GM21723 (cell line): ENCODE results near the gene TELO2.

Experiments used
- ATAC-seq: cut with Tn5 transposase; IDR thresholded peaks from one replicate; pipeline ENCODE4 v1.9.1; 2021; ENCODE audit warnings: mild to moderate bottlenecking, moderate library complexity; ENCODE audit not compliant: unreplicated experiment

Gene TELO2

DNA sequence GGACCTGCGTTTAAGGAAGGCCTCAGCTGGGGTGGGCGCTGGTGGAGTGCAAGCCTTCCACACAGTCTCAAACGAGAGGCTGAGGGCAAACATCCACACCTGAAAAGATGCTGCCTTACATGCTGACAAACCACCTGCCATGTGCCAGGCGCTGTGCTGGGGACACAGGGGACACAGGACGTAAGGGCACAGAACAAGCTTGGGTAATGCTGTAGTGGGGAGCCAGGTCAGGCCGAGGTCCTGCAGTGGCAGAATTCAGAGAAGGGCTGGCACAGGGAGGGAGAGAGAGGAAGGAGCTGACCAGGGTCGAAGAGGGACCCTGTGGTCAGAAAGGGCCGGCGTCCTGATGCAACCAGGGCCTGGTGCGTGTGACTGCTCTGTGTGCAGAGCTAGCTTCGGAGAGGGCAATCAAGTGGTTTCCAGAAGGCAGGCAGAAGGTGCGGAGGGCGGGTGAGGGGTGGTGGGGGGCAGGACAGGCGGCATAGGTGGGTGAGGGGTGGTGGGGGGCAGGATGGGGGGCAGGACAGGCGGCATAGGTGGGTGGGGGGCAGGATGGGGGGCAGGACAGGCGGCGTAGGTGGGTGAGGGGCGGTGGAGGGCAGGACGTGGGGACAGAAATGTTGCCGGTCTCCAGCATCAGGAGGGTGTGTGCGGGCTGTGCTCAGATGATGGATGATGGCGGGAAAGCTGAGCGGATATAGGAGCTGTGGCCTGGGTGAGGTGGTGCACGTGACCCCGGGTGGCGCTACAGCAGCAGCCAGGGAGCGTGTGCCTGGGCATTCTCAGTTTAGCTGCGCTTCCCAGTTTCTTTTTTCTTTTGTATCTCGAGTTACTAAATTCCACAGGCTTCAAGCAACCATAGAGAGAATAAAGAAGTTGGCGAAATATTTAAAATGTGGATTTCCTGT lies 18.8 kb downstream of the TELO2 start:
- no peak for ATAC-seq

DNA sequence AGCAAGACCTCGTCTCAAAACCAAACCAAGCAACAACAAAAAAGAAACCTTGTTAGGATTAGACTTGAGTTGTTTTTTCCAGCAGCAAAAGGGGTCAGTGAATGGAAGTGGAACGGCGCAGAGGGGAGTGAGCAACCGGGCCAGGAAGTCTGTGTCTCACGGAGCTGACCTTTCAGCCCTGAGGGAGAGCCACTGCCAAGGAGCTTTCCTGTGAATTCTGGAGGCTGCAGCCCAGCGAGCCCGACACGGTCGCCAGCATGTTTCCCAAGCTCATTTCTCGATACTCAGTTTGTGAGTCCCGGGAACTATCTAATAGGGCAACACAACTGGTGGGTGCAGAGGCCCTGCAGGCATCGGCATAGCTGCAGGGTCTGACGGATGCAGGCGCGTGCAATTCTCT lies 19.6 kb downstream of the TELO2 start:
- no peak for ATAC-seq

DNA sequence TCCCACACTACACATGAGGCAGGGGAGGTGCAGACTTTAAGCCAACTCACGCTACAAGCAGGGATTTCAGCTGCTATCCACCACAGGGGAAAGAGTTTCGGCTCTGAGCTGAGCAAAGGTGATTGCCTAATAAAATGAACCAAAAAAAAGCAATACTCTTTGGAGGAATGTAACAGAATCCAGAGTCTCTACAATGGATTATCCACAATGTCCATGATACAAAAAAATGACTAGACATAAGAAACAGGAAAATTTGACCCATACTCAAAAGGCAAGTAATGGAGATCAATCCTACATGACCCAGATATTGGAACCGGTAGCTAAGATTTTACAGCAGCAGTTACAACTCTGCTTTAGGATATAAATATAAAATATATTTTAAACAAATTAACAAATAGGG lies 21.3 kb downstream of the TELO2 start:
- no peak for ATAC-seq

DNA sequence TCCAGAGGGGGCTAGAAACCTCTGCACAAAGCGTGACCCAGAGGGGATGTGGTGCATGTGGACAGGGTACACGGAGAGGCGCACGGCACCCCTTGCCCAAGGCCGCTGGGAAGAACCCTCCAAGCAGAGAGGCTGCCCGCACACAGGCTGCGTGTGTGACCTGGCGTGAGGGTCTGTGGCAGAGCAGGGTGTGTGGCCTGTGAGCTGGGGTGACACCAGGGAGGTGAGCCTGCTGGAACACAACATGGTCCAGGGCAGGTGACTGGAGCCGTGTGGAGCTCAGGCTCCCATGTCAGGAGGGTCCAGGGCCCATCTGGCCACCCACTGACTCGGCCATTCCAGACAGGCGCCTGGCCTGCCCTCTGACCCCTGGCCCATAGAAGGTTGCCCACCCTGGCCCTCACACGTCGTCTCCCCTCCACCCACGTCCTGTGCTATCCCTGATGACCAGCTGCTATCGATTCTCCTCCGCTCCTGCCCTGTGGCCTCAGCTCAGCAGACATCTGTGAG lies 25.5 kb downstream of the TELO2 start:
- ATAC-seq, result no peak

DNA sequence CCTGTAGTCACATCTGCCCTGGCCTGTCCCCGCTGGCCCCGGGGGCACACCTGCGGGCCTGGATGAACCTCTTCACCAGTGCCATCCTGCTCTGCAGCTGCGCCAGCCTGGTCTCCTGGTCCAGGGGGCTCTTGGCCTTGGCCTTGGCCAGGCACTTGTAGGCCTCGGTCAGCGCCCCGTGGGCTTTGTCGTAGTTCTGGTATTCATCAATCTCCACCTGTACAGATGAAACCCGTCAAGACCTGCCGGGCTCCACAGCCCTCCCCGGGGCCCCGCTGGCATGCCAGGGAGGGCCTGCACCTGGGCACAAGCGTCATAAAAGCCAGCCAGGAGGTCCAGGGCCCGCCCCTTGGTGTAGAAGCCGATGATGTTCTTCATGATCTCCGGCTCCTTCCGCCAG lies 26.7 kb downstream of the TELO2 start:
- no peak for ATAC-seq

DNA sequence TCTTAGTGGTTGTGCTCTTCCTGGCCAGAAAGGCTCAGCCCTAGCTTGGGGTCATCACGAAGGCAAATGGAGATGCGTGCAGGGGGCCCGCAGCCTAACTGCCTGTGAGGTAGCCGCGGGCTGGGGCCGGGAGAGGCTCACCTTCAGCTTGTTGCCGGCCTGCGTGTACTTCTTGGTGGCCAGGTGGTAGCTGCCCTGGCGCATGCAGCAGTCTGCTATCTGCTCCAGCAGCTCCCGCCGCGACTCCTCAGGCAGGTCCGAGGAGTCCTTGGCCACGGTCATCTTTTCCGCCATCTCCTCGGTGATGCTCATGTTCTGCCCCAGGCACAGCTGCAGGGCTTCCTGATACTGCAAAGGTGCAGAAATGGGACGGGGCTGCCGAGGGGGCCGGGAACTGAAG lies 27.3 kb downstream of the TELO2 start:
- ATAC-seq, result no peak

DNA sequence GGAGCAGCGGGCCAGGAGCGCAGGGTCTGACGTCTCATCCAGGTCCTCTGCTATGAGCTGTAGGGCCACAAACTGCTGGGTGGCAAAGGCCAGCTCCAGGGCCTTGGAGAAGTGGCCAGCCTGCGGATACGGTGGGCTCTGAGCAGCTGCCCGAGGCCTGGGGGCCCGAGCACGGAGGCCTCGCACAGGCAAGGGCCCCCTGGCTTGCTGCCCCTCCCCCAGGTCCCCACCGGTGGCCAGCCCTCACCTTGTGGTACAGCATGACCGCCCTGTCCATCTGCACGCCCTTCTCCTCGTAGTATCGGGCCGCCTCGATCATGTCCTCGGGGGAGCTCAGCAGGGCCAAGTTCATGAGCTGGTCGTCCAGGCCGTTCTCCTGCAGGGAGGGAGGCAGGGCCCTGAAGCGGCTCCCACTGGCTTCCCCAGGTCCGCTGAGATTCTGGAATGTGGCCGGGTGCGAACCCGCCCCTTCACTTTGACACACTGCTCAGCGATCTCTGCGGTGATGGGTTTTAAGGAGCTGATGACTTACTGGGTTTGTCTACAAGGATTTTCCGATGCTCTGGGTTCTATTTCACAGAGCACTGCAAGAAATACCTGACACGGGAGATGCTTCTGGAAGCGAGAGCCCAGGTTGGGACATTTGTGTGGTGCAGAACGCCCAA lies 30.6 kb downstream of the TELO2 start:
- no peak for ATAC-seq

DNA sequence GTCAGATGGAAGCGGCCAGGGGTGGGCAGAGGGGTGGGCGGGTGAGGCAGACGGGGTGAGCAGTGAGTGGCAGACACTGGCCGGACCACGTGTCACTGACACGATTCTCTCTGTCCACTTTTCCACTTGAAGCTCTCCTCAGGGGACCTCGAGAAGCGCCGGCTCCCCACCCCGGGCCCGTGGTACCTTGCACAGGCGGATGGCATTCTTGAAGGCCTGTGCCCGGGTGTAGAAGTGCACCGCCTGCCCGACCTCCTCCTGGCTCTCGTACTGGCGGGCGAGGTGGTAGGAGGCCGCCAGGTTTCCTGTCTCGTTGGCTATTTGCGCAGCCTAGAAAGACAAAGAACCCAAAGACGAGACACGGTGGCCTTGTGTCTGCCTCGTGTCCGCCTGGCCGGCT lies 31.2 kb downstream of the TELO2 start:
- no peak for ATAC-seq

DNA sequence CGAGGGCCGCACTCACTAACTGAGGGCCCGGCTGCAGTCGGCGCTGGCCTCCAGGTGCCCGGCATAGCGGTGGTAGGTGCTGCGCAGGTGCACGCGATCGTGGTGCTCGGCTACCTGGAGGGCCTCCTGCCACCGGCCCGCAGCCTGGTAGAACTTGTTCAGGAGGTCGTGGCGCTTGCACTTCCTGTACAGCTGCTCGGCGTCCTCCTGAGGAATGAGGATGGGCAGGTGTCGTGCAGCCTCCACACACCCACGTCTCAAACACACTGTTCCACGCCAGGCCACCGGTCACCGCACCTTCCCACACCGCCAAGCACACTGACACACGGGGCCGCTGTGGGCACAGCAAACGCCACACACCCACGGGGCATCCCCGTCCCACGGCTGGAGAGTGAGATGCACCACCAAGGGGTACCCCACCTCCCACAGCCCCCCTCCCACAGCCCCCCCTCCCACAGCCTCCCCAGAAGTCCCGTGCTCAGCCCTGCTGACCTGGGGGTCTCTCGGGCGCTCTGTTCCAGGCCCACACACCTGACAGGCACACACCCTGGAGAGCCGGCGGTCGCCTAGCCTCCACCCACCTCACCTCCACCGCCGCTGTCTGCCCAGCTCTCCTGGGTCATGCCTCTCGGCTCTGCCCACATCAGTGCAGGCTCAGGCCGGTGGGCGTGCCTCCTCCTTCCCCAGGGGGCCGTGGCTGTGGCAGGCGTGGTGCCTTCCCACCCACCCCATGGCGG lies 32.9 kb downstream of the TELO2 start:
- no peak for ATAC-seq

DNA sequence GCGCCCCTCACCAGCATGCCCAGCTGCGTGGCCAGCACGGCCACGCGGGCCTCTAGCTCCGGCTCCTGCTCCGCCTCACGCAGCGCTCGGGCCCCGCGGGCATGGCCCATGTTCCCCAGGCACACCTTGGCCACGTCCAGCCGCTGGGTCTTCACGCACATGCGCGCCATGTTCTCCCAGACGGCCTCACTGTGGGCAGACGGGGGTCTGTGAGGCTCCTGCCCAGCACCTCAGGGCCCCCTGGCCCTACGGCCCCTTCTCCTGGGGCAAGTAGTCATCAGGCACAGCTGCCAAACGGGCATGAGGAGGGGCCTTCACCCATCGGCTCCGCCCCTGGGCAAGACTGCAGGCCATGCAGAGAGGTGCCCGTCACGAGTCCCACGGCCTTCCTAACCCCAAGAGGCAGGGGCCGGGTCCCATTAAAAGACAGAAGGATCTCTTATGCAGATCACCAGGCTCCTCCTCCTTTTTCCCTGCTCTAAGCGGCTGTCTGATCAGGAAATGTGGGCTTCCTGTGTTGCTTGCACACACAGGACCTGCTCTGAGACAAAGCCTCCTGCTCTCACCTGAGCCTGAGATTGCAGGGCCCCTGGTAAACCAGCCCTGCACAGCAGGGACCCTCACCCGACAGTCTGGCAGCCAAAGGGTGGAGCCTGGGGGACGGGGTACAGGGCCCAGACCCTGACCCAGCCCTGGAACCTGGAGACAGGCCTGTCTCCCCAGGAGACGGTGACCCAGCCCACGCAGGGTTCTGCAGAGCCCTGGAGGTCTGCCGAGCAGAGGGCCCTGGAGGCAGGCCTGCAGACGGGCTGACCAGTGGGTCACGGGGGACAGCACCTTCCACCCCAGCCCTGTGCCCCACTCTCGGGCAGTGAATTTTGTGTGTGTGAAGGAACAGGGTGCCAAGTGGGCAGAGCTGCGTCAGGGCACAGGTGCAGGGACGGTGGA lies 33.7 kb downstream of the TELO2 start:
- ATAC-seq, result no peak

DNA sequence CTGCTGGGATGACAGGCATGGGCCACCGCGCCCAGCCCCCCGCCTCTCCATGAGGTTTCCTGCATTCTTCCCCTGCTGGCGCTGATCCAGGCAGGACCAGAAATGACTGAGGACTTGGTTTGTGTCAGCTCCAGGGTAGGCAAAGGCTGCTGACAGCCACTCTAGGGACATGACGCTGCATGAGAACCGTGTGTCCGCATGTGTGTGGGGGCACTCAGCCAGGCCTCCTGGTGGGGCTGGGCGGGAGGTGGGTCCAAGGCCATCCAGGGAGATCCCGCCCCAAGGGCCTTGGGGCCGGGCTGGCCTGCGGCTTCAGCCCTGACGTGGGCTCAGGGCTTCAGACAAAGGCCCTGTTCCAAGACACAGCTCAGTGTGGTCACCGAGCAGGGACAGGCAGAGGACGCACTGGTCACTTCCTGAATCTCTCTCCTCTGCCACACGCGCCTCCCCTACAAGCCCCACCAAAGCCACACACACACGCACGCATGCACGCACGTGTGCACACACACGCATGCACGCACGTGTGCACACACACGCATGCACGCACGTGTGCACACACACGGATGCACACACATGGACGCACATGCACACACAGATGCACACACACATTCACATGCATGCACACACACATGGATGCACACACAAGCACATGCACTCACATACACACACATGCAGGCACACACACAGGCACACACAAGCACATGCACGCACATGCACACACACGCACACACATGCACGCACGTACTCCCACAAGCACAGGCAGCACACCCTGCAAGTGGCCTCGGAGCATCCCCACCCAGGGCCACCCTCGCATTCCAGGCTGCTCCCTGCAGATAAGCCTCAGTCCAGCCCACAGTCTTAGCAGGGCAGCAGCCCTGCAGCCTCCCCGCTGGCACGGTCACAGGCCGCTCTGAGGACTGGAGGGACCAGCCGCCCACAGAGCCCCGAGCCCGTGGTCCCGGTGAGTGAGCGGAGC lies 35.0 kb downstream of the TELO2 start:
- no peak for ATAC-seq

DNA sequence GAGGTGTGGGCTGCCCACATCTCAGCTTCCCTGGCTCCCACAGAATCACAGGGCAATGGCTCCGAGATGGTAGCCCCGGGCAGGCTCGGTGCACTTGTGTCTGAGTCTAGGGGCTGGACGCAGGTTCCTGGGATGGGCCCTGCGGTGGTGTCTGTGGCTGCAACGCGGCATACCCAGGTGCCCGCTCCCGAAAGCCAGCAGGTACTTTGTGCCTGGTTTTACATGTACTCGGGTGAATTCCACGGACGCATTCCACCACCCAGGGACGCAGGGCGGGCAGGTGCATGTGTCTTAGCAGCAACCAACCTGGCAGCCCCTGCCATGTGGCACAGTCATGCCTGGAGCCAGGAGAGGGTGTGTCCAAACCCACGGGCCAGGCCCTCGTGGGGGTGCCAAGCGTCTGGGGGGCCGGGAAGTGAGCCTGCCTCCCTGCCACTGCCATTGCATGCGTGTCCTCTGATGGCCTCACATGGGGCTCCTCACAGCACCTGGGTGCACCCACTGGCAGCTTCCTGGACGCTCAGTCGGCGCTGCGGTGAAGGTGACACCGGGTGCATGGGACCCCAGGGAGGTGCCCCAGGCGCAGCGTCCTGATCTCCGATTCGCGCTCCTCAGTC lies 35.9 kb downstream of the TELO2 start:
- no peak for ATAC-seq

DNA sequence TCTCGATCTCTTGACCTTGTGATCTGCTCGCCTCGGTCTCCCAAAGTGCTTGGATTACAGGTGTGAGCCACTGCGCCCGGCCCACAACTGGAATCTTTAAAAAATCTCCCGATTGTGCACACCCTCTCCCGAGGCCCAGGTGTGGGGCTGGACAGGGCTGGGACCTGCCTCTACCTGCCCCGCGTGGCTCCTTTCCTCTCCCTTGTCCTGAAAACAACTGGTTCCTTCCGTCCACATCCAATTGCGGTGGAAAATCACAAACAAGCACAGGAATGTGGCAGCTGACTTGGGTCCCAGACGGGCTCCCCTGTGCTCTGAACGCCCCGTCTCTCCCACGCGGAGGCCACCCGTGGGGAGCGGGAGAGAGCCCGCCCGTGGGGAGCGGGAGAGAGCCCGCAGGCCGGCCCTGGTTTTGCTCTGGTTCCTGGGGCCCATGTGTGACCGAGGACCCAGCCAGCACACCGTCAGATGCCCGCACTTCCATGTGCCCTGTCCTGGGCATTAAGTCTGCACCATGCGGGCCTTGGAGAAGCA lies 37.3 kb downstream of the TELO2 start:
- no peak for ATAC-seq

DNA sequence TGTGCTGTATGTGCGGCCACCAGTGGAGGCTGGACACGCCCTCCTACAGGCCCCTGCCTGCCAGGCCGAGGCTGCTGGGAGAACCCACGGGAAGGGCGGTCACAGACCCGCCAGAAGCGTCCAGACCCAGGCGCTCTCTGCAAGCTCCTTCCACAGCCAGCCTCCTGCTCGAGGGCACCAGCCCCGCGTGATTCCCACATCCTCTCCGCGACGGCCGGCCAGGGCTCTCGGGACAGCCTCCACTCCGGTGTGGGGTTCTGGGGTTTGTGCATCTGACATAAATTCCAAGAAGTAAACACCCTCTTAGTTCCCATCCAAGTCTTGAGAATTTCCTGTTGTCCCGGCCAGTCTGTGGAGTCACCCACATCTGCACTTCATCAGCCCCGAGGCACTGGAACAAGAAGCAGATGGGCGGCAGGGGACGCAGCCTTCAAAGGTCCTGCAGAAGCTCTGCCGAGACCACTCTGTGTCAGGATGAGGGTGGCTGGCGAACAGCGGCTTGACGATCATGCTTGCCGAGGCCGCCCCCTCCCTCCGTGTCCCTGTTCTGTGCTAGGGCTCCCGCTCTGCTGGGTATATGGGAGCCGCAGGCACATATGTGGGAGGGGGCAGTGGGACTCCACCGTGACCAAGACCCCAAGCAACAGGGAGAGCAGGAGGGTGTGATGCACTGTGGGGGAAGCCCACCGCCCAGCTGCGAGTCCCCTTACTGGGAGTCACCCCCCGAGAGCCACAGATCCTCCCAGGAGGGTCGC lies 37.9 kb downstream of the TELO2 start:
- no peak for ATAC-seq

DNA sequence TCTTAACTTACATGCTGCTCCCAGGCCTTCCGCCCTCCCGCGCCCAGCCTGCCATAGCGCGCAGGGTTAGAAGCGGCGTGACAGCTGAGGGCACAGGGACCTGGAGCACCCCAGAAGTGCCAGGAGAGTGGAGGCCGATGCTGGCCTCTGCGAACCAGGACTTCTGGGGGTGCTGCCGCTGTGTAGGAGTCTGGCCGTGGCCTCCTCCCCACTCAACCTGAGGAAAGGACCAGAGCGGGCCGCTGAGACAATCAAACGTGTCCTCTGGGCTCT lies 38.4 kb downstream of the TELO2 start:
- ATAC-seq, result no peak

DNA sequence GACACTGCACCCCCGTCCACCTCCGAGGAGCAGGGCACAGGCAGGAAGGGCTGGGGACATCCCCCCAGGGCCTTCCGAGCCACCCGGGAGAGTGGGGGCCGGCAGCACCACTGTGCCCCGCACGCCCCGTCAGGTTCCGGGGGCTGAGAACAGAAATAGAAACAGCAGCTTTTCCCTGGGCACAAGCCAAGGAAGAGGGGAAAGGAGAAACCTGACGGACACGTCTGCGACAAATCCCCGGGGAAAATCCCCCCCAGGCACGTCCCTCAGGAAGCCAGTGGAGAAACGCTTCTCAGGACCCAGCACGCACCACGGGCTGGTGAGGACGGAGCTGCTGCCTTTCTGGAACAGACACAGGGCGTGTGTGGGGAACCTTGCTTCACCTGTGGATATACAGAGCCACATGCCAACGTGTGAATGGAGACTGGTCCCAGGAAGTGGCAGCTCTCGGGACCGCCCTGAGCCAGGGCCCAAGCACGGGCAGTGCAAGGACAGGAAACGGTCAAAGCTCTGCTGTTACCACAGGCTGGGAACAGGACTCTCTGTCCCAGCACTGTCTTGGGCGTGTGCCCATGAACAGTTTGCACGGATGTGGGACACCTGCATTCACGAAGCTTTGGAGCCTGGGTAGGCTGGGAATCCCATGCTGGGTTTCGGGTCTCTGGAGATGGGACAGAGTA lies 39.1 kb downstream of the TELO2 start:
- ATAC-seq, result no peak

DNA sequence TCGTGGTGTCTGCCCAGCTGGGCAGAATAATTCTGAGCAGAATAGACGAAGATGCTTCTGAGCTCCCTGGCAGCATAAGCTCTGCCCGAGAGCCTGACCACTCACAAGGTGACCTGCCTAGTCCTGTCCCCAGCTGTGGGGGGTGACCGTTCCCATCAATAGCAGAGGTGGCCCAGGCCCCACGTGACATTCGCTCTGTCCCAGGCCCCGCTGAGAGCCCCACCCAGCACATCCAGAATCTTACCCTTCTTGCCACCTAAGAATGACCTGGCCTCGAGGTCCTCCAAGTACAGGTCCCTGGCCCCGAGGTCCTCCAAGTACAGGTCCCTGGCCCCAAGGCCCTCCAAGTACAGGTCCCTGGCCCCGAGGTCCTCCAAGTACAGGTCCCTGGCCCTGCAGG lies 39.6 kb downstream of the TELO2 start:
- no peak for ATAC-seq
